GM19043 (cell line): Measurements from ENCODE around the gene PPP1R36.
"Not testable (repeated sequence)": the region's sequence is repeated elsewhere in the genome, so short reads cannot be mapped to it uniquely, and the experiment has no call there.

Source experiments
- ATAC-seq: cut with Tn5 transposase; IDR thresholded peaks from one replicate; pipeline ENCODE4 v1.9.1; 2021; ENCODE audit warnings: low read depth; ENCODE audit not compliant: unreplicated experiment

Gene PPP1R36

DNA sequence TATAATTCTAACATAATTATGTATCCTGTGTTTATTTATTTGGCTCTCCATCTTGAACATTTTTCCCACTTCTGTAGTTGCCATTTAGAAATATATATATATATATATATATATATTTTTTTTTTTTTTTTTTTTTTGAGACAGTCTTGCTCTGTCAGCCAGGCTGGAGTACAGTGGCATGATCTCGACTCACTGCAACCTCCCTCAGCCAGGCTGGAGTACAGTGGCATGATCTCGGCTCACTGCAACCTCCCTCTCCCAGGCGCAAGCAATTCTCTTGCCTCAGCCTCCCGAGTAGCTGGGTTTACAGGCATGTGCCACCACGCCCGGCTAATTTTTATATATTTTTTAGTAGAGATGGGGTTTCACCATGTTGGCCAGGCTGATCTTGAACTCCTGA, 32.1 kb upstream of the PPP1R36 start:
- not testable (repeated sequence) for ATAC-seq

DNA sequence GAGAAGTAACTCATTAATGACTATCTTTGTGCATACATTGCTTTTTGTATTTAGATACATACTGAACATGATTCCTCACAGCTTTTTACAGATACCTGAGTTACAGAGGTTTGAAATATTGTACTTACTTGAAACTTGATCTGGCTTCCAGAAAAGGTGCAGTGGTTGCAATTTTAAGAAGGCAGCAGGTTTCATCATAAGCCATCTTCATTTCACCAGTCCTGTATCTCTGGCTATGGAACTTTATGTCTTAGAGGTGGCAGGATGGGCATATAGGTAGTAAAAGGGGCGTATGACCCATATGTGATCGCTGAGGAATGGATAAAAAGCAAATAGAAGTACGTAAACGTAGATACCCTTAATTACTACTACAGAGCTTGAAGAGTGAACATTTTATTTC, 31.5 kb upstream of the PPP1R36 start:
- ATAC-seq, result no peak

DNA sequence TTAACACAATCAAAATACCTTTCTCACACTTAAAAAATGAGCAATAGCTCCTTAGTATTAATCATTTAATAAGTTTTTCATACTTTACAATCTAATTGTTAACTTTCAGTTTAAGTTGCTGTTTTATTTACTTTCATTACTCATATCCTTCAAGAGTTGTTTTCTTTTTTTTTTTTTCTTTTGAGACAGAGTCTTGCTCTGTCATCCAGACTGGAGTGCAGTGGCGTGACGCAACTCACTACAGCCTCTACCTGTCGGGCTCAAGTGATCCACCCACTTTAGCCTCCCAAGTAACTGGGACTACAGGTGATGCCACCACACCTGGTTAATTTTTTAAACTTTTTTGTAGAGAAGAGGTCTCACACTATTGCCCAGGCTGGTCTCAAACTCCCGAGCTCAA, 29.1 kb upstream of the PPP1R36 start:
- no peak for ATAC-seq

DNA sequence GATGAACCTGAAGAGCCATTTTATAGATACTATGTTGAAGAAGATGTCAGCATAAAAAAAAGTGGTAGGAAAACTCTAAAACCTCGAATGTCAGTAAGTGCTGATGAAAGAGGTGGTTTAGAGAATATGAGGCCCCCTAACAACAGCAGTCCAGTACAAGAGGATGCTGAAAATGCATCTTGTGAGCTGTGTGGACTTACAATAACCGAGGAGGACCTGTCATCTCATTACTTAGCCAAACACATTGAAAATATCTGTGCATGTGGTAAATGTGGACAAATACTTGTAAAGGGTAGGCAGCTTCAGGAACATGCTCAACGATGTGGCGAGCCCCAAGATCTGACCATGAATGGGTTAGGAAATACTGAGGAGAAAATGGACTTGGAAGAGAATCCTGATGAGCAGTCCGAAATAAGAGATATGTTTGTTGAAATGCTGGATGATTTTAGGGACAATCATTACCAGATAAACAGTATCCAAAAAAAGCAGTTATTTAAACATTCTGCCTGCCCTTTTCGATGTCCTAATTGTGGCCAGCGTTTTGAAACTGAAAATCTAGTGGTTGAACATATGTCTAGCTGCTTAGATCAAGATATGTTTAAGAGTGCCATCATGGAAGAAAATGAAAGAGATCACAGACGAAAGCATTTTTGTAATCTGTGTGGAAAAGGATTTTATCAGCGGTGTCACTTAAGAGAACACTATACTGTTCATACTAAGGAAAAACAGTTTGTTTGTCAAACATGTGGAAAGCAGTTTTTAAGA, 27.0 kb upstream of the PPP1R36 start:
- no peak for ATAC-seq

DNA sequence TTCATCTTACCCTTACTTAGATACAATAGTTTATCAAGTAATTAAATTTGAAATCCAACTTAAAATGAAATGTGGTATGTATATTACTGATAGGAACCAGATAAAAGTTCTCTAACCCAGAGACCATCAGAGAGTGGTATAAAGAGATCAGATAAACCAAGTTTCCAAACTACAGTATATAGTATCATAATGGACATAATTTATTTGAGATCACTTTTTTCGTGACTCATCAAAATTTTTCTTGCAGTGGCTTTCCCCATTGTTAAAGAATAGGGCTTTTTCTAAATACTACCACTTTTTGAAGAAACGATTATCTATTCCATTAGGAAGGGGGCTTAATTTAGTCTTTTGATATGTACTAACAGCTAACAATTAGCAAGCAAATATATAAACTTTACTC, 24.4 kb upstream of the PPP1R36 start:
- ATAC-seq, result no peak

DNA sequence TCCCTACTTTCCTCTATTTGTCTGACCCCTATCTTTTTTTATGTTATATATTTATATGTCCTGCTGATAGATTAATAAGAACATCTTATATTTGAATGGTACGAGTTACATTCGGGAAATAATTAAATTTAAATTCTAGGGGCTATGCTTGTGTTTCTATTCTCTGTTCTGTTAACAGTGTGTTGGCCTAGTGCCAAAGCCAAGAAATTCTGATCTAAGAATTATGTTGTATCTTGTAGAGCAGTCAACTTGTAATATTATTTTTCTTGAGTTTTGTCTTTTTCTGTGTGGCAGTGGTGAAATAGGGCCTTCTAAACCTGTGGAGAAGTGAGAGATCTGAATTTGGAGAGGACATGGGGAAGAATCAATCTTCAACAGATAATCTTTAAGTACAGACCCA, 18.2 kb upstream of the PPP1R36 start:
- no peak for ATAC-seq

DNA sequence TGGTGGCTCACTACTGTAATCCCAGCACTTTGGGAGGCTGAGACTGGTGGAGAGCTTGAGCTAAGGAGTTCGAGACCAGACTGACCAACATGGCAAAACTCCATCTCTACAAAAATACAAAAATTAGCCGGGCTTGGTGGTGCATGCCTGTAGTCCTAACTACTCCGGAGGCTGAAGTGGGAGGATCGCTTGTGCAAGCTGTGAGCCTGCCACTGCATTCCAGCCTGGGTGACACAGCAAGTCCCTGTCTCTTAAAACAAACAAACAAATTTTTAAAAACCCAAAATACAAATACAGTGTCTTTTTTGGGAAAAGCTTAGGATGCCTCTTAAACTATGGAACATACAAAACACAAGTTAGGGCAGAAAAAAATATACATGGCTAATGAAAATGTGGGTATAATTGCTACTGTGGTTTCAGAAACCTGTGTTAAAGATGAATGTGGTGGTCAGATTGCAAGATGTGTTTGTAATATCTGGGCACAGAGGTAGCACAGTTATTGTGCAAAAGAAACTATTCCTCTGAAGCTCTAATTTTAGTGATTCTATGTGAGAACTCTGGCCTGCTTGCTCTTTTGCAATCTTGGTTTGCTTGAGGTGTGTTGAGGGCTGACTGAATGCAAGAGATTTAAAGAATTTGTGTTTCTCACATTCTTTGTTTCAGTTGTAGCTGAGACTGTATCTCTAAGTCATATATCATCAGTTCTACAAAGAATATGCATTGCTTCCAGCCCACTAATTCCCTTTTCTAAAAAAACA, 13.1 kb upstream of the PPP1R36 start:
- no peak for ATAC-seq

DNA sequence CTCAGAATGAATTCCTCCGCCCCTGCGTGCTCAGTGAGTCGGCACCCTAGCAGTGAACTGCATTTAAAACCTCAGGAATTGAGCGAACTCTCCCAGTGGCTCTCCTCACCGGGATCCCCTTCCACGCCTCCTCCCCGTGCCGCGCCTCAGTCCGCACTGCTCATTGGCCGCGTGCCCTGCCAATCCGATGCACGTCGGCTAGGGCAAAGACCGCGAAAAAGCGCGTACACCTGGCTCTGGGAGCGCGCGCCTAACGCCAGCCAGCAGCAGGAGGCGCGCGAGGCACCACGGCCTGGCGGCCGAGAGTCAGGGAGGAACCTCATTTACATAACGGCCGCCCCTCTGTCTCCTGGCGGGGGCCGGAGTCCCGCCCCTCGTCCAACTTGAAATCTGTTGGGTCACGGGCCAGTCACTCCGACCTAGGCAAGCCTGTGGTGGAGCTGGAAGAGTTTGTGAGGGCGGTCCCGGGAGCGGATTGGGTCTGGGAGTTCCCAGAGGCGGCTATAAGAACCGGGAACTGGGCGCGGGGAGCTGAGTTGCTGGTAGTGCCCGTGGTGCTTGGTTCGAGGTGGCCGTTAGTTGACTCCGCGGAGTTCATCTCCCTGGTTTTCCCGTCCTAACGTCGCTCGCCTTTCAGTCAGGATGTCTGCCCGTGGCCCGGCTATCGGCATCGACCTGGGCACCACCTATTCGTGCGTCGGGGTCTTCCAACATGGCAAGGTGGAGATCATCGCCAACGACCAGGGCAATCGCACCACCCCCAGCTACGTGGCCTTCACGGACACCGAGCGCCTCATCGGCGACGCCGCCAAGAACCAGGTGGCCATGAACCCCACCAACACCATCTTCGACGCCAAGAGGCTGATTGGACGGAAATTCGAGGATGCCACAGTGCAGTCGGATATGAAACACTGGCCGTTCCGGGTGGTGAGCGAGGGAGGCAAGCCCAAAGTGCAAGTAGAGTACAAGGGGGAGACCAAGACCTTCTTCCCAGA, 9.3 kb upstream of the PPP1R36 start, which contains the start of gene HSPA2:
HSPA2 (plus strand) TSS at position 534 of the 995 bp plus-strand sequence; CDS start at position 643, 109 bp downstream.
- ATAC-seq, result peak; percentile 93

DNA sequence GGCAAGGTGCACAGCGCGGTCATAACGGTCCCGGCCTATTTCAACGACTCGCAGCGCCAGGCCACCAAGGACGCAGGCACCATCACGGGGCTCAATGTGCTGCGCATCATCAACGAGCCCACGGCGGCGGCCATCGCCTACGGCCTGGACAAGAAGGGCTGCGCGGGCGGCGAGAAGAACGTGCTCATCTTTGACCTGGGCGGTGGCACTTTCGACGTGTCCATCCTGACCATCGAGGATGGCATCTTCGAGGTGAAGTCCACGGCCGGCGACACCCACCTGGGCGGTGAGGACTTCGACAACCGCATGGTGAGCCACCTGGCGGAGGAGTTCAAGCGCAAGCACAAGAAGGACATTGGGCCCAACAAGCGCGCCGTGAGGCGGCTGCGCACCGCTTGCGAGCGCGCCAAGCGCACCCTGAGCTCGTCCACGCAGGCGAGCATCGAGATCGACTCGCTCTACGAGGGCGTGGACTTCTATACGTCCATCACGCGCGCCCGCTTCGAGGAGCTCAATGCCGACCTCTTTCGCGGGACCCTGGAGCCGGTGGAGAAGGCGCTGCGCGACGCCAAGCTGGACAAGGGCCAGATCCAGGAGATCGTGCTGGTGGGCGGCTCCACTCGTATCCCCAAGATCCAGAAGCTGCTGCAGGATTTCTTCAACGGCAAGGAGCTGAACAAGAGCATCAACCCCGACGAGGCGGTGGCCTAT, 8.3 kb upstream of the PPP1R36 start:
- no peak for ATAC-seq

DNA sequence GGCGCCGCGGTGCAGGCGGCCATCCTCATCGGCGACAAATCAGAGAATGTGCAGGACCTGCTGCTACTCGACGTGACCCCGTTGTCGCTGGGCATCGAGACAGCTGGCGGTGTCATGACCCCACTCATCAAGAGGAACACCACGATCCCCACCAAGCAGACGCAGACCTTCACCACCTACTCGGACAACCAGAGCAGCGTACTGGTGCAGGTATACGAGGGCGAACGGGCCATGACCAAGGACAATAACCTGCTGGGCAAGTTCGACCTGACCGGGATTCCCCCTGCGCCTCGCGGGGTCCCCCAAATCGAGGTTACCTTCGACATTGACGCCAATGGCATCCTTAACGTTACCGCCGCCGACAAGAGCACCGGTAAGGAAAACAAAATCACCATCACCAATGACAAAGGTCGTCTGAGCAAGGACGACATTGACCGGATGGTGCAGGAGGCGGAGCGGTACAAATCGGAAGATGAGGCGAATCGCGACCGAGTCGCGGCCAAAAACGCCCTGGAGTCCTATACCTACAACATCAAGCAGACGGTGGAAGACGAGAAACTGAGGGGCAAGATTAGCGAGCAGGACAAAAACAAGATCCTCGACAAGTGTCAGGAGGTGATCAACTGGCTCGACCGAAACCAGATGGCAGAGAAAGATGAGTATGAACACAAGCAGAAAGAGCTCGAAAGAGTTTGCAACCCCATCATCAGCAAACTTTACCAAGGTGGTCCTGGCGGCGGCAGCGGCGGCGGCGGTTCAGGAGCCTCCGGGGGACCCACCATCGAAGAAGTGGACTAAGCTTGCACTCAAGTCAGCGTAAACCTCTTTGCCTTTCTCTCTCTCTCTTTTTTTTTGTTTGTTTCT, 7.6 kb upstream of the PPP1R36 start:
- no peak for ATAC-seq

DNA sequence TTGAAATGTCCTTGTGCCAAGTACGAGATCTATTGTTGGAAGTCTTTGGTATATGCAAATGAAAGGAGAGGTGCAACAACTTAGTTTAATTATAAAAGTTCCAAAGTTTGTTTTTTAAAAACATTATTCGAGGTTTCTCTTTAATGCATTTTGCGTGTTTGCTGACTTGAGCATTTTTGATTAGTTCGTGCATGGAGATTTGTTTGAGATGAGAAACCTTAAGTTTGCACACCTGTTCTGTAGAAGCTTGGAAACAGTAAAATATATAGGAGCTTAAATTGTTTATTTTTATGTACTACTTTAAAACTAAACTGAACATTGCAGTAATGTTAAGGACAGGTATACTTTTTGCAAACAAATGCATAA, 6.9 kb upstream of the PPP1R36 start:
- no peak for ATAC-seq

DNA sequence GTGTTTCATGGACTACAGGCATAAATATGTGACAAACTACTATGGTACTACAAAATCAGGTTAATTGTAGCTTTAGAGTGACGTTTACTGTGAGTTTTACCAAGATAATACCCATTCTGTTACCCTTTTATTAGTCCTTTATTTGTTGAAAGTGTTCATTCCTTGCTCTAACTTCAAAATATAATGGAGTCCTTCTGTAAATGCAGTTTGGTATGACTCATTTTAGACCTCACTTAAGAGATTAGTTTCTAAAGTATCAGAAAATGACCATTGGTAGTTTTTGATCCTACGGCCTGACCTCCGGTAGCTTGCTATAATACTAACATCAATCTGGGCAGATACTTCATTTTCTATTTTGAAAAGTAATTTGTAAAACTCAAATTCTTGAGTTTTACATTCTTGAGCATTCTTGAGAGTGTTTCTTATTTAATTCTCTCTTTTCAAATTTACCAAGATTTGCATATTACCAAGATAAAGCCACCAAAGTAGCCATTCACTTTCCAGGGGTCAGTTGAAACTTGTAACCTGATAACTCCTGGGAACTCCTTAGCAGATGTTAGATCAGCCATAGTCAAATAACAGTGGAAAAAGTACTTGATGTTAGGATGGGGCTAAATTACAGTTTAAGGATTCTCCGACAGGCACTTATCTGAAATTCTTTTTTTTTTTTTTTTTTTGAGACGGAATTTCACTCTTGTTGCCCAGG, 5.0 kb upstream of the PPP1R36 start:
- ATAC-seq, result no peak

DNA sequence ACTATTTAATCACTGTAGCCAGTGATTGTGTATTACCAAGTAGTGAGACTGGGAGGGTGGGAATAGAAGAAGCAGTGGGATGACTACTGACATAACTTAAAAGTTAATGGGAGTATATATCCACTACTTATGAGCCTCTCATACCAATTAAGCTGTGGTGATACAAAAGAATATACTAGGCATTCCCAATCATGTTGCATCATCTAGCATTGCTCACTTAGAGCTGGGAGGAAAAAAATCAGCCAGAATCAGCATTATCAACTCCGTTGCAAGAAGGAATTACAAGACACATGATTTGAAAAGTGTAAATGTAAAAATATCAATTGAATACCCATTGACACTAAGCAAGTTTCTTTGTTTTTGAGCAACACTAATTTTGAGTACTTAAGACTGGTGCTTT, 745 bp upstream of the PPP1R36 start:
- no peak for ATAC-seq

DNA sequence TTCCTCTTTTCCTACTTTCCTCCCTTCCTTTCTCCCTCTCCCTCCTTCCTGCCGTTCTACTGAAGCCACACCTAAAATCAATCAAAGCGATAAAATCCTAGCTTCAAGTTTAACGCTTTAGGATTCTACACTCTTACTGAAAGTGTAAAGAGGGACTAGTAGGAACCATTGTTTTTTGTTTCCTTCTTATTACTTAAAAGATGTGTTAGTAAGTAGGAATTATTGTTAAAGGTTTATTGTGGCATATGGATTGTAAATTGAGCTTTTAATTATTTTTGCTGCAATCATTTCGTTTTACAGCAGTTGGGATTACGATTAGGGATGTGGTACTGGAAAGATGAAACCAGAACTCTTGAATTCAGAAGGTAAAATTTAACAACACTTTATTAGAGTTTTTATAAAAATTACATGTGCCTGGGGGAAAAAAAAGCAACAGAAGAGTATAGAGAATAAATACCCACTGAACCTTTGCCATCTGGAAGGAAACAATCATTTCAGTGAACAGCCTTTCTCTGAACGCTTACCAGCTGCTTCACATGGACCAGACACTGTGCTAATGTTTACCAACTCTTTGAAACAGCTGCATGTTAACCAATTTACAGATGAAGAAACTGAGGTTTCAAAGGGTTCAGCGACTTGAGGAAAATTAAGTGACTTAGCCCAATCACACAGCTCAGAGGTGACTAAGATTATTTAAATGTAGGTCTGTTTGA, 1.0 kb downstream of the PPP1R36 start:
- no peak for ATAC-seq

DNA sequence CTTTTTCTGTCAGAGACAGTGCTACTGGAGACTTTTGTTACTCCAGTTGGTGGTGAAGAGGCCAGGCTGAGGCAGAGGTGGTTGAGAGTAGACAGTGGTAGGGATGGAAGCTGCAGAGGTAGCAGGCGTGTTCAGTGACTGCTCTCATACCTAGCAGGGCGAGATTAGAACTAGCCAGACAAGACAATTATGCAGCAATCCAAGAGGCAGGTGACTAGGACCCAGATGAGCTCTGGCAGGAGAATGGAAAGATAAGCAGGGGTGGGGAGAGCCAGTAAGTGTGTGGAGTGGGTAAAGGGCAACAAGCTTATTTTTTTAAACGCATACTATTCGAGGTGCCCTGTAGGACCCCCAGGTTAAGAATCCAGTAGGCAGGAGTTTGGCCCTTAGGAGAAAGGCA, 4.8 kb downstream of the PPP1R36 start:
- ATAC-seq, result no peak

DNA sequence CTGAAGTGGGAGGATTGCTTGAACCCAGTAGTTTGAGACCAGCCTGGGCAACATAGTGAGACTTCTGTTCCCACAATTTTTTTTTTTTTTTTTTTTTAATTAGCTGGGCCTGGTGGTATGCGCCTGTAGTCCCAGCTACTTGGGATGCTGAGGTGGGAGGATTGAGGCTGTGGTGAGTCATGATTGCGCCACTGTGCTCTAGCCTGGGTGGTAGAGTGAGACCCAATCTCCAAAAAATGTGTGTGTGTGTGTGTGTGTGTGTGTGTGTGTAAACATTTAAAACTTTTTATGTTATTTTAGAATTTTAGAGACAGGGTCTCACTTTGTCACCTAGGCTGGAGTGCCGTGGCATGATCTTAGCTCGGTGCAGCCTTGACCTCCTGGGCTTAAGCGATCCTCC, 6.8 kb downstream of the PPP1R36 start:
- no peak for ATAC-seq

DNA sequence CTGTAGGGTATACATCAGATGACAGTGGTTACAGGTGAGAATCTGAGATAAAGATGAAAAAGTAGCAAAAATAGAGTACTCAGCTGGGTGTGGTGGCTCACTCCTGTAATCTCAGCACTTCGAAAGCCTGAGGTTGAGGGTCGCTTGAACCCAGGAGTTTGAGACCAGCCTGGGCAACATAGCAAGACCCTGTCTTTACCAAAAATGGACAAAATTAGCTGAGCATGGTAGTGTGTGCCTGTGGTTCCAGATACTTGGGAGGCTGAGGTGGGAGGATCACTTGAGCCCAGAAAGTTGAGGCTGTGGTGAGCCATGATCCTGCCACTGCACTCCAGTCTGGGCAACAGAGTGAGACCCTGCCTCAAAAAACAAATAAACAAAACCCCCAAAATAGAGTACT, 8.5 kb downstream of the PPP1R36 start:
- ATAC-seq, result not testable (repeated sequence)

DNA sequence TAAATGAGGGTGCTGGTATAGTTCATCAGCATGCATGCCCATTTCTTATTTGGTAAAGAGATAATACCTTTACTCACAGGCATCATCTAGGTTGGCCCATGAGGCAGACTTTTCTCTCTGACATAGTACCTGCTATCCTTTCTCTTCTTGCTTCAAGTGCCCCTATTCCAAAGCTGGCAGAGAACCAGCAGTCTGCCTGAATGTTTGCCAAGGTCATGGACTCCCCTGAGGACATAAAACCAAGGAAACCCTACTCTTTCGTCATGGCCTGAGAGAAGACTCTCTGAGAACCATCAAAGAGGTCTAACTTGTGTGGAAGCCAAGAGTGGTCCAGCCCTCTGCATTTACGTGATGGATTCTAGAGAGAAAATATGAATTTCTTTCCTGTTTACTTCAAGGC, 11.9 kb downstream of the PPP1R36 start:
- no peak for ATAC-seq
